B cell (primary cell): ENCODE data around the gene GPR25. TPM values are rescaled to one million over a fixed set of nuclear protein-coding genes. Genes with fewer than 3 reads are reported as not detected.

ENCODE experiments used
- ATAC-seq: fragments of 200-7000 bp; cut with Tn5 transposase; one replicate; pipeline ENCODE4 v1.10.0; 2021; ENCODE audit warnings: low read depth, mild to moderate bottlenecking, moderate number of reproducible peaks, moderate library complexity
- CTCF ChIA-PET: fragments of 350-600 bp; sonication (Branson Sonifier 250); formaldehyde crosslinking; loops from one replicate; lab custom pipeline; 2021; ENCODE audit warnings: antibody characterized with exemption, inconsistent platforms; lab: Charles Lee
- POLR2A ChIA-PET: fragments of 350-600 bp; sonication (Branson Sonifier 250); formaldehyde crosslinking; loops from one replicate; lab custom pipeline; 2021; ENCODE audit warnings: antibody characterized with exemption; lab: Charles Lee
- DNase-seq: peaks from one replicate; pipeline ENCODE4 v3.0.0; 2013
- H2AFZ ChIP-seq: 2 replicates; pipeline ENCODE4 v1.6.1; 2012; ENCODE audit warnings: mild to moderate bottlenecking, low read depth, low read length; ENCODE audit not compliant: insufficient read depth, poor library complexity, severe bottlenecking
- H3K27ac ChIP-seq, 2 donors: 1 replicate in 1 of 2; 2 replicates in 1 of 2; pipeline ENCODE4 v1.5.1; 2012 to 2013; ENCODE audit warnings: low read length in 2 of 2, mild to moderate bottlenecking in 2 of 2, moderate library complexity in 1 of 2
- H3K27me3 ChIP-seq, 4 experiments: fragments of 200-600 bp in 1 of 4; sonication (generic) in 1 of 4; replicated peaks in 1 of 4; 1 replicate in 2 of 4; 2 replicates in 2 of 4; pipeline versions ENCODE4 v1.6.1 to v1.7.0; 2013 to 2016; ENCODE audit warnings: low read length in 3 of 4, mild to moderate bottlenecking in 2 of 4, mixed read lengths in 1 of 4, moderate library complexity in 1 of 4; ENCODE audit not compliant: insufficient read depth in 4 of 4, control insufficient read depth in 3 of 4; ENCODE audit errors: control extremely low read depth in 1 of 4
- H3K36me3 ChIP-seq, 2 experiments: replicated peaks in 1 of 2; 1 replicate in 1 of 2; 2 replicates in 1 of 2; pipeline versions ENCODE4 v1.6.1 to v1.7.1; 2013; ENCODE audit warnings: low read length in 1 of 2; ENCODE audit not compliant: insufficient read depth in 2 of 2, control insufficient read depth in 1 of 2; ENCODE audit errors: control extremely low read depth in 1 of 2, extremely low read depth in 1 of 2
- H3K4me1 ChIP-seq, 2 donors: fragments of 200-600 bp in 1 of 2; sonication (generic) in 1 of 2; 1 replicate in 1 of 2; 2 replicates in 1 of 2; pipeline versions ENCODE4 v1.5.1 to v1.6.1; 2013 to 2017; ENCODE audit warnings: low read length in 2 of 2; ENCODE audit not compliant: control insufficient read depth in 2 of 2, insufficient read depth in 2 of 2
- H3K4me2 ChIP-seq: replicated peaks from 2 replicates; pipeline ENCODE3; 2012; ENCODE audit warnings: mild to moderate bottlenecking, low read depth, low read length; ENCODE audit not compliant: poor library complexity, severe bottlenecking
- H3K4me3 ChIP-seq, 5 experiments: fragments of 200-600 bp in 1 of 5; sonication (generic) in 1 of 5; 1 replicate in 3 of 5; 2 replicates in 2 of 5; pipeline versions ENCODE4 v1.5.1 to v1.7.0; 2011 to 2016; ENCODE audit warnings: low read length in 4 of 5, mild to moderate bottlenecking in 4 of 5, low read depth in 2 of 5, control low read depth in 1 of 5, moderate library complexity in 1 of 5; ENCODE audit not compliant: insufficient read depth in 1 of 5; ENCODE audit errors: control extremely low read depth in 1 of 5, extremely low read depth in 1 of 5
- H3K79me2 ChIP-seq: fragments of 200-600 bp; sonication (generic); one replicate; pipeline ENCODE4 v1.6.0; 2016; ENCODE audit warnings: low read length; ENCODE audit not compliant: control insufficient read depth, insufficient read depth
- H3K9ac ChIP-seq: fragments of 200-600 bp; sonication (generic); 2 replicates; pipeline ENCODE4 v1.6.1; 2017; ENCODE audit warnings: mild to moderate bottlenecking, low read length, moderate library complexity
- H3K9me3 ChIP-seq, 3 donors: one replicate each; pipeline versions ENCODE4 v1.6.1 to v1.7.1; 2013; ENCODE audit warnings: low read length in 2 of 3; ENCODE audit not compliant: control insufficient read depth in 2 of 3, insufficient read depth in 1 of 3; ENCODE audit errors: control extremely low read depth in 1 of 3
- H4K20me1 ChIP-seq: 2 replicates; pipeline ENCODE4 v1.6.0; 2012; ENCODE audit warnings: mild to moderate bottlenecking, low read length; ENCODE audit not compliant: insufficient read depth, control insufficient read depth, poor library complexity, severe bottlenecking
- H3K27ac Mint-ChIP-seq: one replicate; pipeline ENCODE4 v1.8.0; 2021; ENCODE audit warnings: mixed read lengths
- H3K27me3 Mint-ChIP-seq: one replicate; pipeline ENCODE4 v1.8.0; 2021; ENCODE audit warnings: mixed read lengths
- H3K4me1 Mint-ChIP-seq: one replicate; pipeline ENCODE4 v1.8.0; 2021; ENCODE audit warnings: mixed read lengths
- H3K4me3 Mint-ChIP-seq: one replicate; pipeline ENCODE4 v1.8.0; 2021; ENCODE audit warnings: mixed read lengths
- H3K9me3 Mint-ChIP-seq: one replicate; pipeline ENCODE4 v1.8.0; 2022; ENCODE audit warnings: mixed read lengths; ENCODE audit not compliant: insufficient read depth
- CTCF ChIP-seq: fragments of 200-600 bp; IDR thresholded peaks from one replicate; pipeline ENCODE4 v1.8.0; 2022; ENCODE audit warnings: antibody characterized with exemption, mild to moderate bottlenecking
- EZH2 ChIP-seq: IDR thresholded peaks from 2 replicates; pipeline ENCODE4 v1.6.1; 2012; ENCODE audit warnings: borderline replicate concordance, low read depth, mild to moderate bottlenecking, moderate library complexity, low read length; ENCODE audit not compliant: insufficient read depth, poor library complexity, severe bottlenecking
- WGBS: methylation state at CpG from one replicate; pipeline ENCODE4 v1.1.5; 2013; ENCODE audit warnings: missing lambda C conversion rate; ENCODE audit not compliant: insufficient coverage; 5-methylcytosine and 5-hydroxymethylcytosine counted together
- intact Hi-C: fragments of 100-400 bp; cut with micrococcal nuclease; formaldehyde crosslinking; loops from one replicate; pipeline ENCODE4 v1.10.0; 2022
- polyA plus RNA-seq: library from polyadenylated mRNA; depleted of rRNA; stranded (reverse); fragments of >200 nt; gene quantifications from 2 replicates; pipeline ENCODE4 v1.2.3, GENCODE V29; 2012
- total RNA-seq, 2 donors: library from RNA; stranded (reverse); fragments of 120-200 nt in 1 of 2; gene quantifications; 1 replicate in 1 of 2; 2 replicates in 1 of 2; pipeline versions ENCODE4 v1.2.3 to v1.2.4, GENCODE V29; 2013 to 2022

Gene GPR25
- total and polyA plus RNA-seq, 2 donors (not counting 1 experiment from before 2014, with no cell fraction given), result 1.8 to 3.1 TPM

GRCh38 chr1:200912737-200913407, 40.1 kb downstream of the GPR25 start:
- no peak overlapping the region for H3K27ac Mint-ChIP-seq
- H3K9me3 Mint-ChIP-seq, result no peaks in the 10 kb centered on the region
- no peak overlapping the region for H3K27ac ChIP-seq
- no peak overlapping the region for H3K9ac ChIP-seq
- no peaks in the 10 kb centered on the region for H3K79me2 ChIP-seq
- TF ChIP-seq CTCF (no peak), EZH2 (no peak)
- H3K4me1 ChIP-seq, result no peaks in the 10 kb centered on the region
- DNase-seq (no peak), ATAC-seq (no peak)
- H3K4me2 ChIP-seq, result no peak overlapping the region
- H3K27me3 ChIP-seq, result no peaks in the 10 kb centered on the region
- no peak overlapping the region for H2AFZ ChIP-seq
- no peaks in the 10 kb centered on the region for H4K20me1 ChIP-seq
- no peaks in the 10 kb centered on the region for H3K9me3 ChIP-seq
- CTCF ChIA-PET, result no interaction called here
- H3K36me3 ChIP-seq, result no peaks in the 10 kb centered on the region
- no peaks in the 10 kb centered on the region for H3K4me1 Mint-ChIP-seq
- H3K27me3 Mint-ChIP-seq, result no peaks in the 10 kb centered on the region
- intact Hi-C loops, result no loop called here
- H3K4me3 ChIP-seq, result no peak overlapping the region
- WGBS, result 92% methylated on average over 12 of the region's 13 CpGs
- H3K4me3 Mint-ChIP-seq, result no peak overlapping the region
- POLR2A ChIA-PET, result no interaction called here

GRCh38 chr1:200916152-200916551, 43.4 kb downstream of the GPR25 start:
- H3K27ac Mint-ChIP-seq, result no peak overlapping the region
- intact Hi-C loops, result no loop called here
- no peaks in the 10 kb centered on the region for H3K27me3 Mint-ChIP-seq

More at GRCh38 chr1:200916152-200916551, 43.4 kb downstream of the GPR25 start:
- WGBS, result 71% methylated on average over 22 of the region's 22 CpGs
- no peaks in the 10 kb centered on the region for H3K9me3 ChIP-seq
- H3K27ac ChIP-seq, result no peak overlapping the region
- Mint-ChIP-seq H3K4me3 (no peak overlapping the region), H3K4me1 (no peaks in the 10 kb centered on the region), H3K9me3 (no peaks in the 10 kb centered on the region)
- ATAC-seq (no peak), DNase-seq (no peak)
- H3K4me1 ChIP-seq, result no peaks in the 10 kb centered on the region
- no peak overlapping the region for H2AFZ ChIP-seq
- CTCF ChIA-PET, result no interaction called here
- no peaks in the 10 kb centered on the region for H4K20me1 ChIP-seq
- POLR2A ChIA-PET, result no interaction called here
- H3K79me2 ChIP-seq, result no peaks in the 10 kb centered on the region
- TF ChIP-seq EZH2 (no peak), CTCF (no peak)
- H3K36me3 ChIP-seq, result no peaks in the 10 kb centered on the region
- H3K9ac ChIP-seq, result no peak overlapping the region
- no peak overlapping the region for H3K4me3 ChIP-seq
- no peak overlapping the region for H3K4me2 ChIP-seq
- no peaks in the 10 kb centered on the region for H3K27me3 ChIP-seq
